Stimulated activated CD4-positive, alpha-beta T cell treated with anti-CD3 and anti-CD28 coated beads, Interleukin-2, amount 100 ng/mL, for 24 hours (primary cell): ENCODE data around the gene IQCE.
A peak's percentile ranks its signal among the peaks of the same experiment; 100 is the strongest.

ENCODE experiments used
- DNase-seq, 2 donors: peaks; one replicate each; pipeline ENCODE4 v3.0.0-alpha.2; 2020

IQCE gene

DNA sequence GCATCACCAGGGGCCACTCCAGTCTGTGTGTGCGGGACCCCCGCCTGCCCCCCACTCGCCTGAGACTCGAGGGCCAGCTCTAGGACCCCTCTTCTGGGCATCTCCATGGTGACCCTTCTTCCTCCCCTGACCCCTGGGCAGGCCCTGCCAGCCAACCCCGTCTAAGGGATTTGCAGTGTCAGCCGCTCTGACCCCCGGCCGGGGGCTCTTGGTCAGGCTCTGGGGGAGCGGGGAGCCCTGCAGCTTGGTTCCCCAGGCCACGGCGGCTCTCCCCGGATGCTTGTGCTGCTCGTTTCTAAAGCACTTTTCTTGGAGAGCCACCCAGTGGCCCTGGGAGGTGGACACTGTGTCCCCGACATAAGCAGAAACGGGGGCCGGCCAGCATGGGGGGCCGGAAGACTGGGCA is 78.3 kb downstream of the IQCE start:
- no peak for DNase-seq

DNA sequence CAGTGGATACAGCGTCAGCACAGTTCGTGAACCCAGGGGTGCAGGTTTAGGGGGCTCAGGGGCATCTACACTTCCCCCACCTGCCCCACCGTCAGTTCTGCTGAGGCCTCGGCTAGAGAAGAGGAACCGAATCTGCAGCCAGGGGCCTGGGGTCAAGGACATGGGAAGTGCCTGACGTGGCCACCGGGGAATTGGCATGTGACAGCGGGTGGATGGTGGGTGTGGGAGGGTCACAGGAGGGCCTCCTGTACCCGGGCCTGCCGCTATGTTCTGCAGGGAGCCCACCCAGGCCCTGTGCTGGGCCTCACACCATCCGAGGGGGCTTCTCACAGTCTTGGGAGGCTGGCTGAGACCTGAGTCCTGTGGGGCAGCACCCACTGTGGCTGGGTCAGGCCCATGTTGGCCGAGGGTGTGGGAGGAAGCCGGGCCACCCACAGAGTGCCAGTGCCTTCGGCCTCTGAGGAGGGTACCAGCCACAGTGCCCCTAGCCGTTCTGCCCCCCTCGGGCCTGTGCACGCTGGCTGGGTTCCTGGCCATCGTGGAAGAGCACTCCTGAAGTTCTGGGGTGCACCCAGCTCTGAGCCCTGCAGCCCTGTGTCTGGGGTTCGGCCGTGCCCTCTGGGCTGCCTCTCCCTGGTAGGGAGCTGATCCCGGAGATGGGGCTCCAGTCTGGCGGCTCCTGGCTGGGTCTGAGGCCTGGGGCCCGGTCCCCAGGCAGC is 78.9 kb downstream of the IQCE start:
- no peak for DNase-seq

DNA sequence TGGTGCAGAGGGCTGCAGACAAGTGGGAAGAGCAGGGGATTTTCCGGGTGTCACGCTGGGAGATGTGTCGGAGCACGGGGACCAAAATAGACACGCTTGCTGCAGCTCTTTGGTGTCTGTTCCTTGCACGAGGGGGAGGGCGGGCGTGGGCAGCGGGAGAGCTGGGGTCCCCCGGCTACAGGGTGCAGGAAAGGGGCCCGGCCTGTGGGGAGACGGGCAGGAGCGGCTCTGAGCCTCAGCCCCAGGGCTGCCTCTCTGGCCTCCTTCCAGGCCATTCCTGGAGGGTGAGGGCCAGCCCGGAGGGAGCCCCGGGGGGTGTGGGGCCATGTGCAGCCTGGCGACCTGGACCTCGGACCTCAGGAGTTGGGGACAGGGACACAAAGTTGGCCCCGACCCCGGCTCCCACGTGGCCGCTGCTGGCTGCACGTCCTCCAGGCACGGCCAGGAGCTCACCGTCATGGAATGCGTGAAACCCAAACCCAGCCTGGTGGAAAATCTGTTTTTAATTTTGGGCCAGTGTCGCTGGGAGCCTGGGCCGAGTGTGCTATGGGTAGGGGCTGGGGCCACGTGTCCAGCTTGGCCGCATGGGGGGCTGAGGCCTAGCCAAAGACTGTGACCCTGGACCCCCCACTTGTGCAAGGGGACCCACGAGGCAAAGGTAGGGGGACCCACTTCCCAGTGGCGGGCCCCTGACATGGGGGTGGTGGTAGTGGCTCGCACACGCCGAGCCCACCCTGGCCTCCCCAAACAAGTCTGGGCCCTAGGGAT is 79.6 kb downstream of the IQCE start:
- DNase-seq: no peak

DNA sequence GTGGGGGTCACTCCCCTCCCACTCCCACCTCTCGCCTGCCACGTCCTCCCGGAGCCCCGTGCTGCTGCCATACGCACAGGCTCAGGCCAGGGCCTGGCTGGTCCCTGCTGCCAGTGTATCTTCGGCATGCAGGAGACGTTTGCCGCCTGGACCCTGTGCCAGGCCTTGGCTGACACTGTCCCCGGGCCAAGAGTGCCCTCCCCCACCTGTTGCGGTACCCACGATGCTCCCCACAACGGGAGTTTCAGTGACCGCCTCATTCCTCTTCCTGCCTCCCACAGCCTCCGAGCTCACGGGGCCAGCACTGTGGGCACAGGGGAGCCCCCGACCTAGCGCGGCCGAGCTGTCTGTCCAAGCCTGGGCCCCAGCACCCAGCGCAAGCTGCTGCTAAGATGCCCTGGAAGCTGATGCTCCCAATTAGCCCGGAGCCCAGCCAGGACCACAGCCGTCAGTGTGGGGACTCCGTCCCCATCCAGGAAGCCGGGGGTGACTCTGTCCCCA is 80.5 kb downstream of the IQCE start:
- DNase-seq: no peak

DNA sequence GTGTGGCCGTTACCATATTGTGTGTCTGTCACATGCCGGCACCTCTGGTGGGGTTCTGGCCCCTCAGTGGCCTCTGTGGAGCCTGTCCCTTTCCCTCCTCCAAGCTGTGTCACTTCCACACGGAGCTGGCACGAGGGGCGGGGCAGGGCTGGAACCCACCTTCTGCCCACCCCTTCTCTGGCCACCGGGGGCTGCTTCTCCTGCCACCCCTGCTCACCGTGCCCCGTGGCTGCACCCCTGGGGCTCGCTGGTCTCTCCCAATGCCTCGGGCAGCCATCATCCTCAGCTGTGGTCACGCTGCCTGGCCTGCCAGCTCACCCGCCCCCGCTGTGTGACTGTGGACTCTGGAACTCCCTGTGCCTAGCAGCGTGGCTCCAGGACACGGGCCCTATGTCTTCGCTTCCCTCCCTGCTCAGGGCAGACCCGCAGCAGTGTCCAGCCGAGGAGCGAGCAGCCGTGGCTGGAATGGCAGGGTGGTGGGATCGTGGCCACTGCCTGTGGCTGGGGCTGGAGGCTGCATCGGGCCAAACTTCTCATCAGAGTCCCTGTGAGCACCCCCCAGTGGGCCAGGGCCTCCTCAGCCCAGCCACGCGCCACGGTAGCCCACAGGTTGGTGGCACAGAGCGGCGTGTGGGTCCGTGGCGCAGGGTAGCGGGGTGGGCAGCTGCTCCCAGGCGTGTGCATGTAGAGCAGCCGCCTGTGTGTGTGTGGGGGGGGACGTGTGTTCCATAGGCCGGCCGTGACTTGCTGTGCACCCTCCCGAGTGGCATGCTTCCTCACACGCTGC is 81.1 kb downstream of the IQCE start:
- no peak for DNase-seq

DNA sequence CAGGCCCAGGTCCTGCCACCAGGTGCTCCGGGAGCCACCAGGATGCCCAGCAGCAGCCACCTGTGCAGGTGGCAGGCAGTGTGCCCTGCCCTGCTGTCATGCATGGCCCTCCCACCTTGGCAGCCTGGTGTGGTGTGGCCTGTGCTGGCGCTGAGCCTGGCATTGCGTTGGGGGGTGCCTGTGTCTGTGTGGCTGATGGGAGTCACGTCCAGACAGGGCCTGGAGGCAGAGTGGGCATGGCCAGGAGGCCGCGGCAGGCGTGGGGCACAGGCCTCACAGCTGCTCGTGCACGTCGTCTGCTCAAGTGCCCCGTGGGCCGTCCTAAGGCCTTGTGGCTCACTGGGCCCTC is 81.7 kb downstream of the IQCE start:
- no peak for DNase-seq

DNA sequence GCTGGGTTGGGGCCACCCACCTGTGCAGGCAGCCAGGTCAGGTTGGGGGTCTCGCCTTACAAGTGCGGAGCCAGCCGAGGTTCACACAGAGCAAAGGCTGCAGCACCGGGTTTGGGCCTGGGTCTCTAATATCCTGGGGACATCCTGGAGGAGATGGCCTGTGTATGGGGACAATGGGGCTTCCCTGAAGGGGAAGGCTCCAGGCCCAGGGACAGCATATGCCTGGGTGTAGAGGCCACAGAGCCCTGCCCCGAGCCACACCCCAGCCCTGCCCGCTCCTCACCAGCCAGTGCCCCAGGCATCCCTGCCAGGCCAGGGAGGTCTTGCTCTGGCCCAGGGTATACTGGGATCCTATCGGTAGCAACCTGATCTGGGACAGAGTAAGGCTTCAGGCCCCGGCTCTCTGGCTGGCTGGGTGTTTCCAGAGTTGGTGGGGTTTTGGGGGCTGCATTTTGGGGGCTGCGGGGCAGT is 82.1 kb downstream of the IQCE start:
- DNase-seq: no peak

DNA sequence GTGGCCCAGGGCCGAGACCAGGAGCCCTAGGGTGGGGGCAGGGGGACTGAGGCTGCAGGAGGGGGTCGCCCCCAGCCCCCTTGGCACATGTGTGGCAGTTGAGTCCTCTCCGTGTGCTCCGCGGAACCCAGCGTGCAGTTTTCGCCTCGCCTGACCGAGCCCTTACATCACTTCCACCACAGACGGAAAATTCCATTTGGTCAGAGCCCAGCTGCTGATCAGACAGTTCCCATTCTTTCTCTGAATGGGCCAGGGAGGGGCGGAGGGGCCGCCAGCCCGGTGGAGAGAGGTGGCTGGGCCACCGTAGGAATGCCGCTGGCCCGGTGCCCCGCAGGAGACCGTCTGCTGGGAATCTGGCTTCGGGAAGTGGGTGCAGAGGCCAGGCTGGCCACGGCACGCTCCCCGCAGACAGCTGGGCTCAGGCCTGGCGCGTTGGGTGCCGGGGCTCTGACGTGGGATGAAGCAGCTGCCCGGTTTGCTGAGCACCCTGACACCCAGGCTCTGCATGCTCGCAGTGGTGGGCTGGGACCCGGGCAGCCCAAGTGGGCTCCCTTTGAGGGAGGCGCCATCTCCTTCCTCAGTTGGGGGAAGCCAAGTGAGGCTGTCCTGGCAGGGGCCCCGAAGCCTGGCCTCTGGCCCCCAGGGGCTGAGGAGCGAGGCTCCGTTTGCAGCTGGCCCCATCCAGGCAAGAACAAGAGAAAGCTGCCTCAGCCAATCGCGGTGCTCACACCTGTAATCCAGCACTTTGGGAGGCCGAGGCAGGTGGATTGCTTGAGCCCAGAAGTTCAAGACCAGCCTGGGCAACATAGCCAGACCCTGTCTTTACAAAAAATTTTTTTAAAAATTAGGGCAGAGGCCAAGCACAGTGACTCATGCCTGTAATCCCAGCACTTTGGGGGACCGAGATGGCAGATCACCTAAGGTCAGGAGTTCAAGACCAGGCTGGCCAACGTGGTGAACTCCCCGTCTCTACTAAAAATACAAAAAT is 82.9 kb downstream of the IQCE start:
- DNase-seq: no peak

DNA sequence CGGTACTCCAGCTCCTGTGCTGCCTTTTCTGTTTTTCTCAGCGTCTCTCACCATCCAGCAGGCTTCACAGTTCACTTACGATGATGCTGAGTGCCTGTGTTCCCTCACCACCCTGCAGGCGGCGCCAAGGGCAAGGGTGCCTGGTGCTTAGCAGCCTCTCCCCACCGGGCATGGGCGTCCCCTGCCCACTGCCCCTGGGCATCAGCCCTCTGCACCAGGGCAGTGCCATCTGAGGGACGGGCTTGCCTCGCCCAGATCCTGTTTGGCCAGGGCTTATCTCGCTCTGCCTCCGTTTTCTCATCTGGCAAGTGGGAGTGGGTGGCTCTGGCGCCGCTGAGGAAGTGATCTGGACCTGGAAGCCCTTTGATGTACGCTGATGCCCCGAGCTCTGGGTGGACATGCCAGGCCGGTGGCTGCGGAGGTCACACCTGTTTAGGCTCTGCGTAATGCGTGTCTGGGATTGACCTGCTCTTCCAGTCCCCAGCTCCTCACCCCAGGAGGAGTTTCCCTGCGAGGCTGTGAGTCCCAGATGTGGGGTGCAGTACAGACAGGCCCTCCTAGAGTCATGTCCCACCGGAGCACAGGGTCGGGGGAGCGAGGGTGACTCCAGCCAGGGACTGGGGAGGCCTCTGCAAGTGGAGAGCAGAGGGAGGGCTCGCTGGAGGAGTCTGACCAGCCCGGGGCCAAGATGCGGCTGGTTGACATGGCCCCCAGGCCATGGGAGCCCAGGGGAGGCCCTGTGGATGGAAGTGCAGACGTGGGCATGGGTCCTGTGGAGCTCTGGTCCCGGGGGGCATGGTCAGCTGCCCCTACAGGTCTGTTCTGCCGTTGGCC is 84.8 kb downstream of the IQCE start:
- no peak for DNase-seq

DNA sequence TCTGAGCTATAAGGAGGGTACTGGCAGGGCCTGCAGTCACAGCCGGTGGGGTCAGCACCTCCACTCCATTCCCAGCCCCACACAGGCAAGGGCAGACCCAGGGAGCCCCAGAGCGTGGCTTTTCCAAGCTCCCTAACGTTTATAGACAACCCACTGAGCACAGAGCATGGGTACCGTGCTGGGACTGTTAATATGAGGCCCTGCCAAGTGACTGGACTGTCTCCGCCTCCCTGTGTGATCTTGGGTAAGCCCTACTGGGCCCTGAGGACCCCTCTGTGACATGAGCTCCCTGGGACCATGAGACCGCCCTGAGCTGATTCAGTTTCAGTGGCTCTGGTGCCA is 85.4 kb downstream of the IQCE start:
- DNase-seq: no peak

DNA sequence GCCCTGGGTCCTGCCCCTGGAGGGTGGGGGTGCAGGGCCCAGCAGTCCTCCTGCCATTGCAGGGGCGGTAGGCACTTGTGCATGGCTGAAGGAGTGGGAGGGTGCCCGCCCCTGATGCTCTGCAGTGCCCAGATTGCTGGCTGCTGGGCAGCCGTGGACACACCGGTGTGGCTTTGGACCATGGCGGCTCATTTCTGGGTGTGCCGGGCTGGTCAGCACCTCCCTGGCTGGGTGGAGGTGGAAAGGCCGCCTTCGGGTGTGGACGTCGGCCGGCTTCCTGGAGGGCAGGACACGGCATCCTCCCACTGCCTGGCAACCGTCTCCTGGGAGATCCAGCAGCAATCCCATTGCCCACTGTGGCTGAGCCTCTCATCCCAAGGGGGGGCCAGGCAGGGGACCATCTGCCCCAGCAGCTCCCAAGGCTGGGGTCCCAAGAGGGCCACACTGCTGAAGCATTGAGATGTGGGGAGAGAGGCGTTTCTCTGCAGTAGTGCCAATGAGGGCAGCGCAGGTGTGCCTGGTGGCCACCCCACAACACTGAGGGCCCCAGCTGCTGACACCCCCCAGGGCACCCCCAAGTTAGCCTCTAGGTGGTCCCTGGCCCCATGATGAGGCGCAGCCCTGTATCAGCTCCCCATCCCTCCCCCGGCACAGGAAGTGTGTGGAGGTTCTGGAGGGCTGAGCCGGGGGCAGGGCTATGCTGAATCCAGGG is 85.9 kb downstream of the IQCE start:
- no peak for DNase-seq

DNA sequence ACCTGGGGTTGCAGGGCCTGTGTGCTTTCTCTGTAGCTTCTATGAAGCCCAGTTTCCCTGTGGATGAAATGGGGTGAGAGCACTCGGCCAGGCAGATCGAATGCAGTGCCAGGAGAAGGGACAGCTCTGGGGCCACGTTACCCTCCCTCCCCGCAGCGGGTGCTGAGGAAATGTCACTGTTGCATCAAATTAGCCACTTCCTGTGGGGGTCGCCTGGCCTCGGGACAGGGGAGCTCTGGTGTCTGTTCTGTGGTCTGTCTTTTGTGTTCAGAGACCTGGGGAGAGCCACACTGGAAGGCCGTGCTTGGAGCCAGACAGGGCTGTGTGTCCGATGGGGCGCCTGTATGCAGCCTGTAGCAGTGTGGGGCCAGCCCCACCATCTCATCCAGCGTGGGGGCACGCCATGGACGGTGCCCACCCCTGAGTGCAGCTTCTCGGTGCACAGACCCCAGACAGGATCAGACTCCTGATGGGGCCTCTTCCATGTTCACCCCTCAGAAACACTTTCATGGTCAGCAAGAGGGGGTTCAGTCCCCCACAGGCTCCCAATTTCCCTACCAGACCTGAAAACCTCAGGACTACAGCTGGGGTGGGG is 86.6 kb downstream of the IQCE start:
- peak in 1 of 2 donors; percentile 30 for DNase-seq

DNA sequence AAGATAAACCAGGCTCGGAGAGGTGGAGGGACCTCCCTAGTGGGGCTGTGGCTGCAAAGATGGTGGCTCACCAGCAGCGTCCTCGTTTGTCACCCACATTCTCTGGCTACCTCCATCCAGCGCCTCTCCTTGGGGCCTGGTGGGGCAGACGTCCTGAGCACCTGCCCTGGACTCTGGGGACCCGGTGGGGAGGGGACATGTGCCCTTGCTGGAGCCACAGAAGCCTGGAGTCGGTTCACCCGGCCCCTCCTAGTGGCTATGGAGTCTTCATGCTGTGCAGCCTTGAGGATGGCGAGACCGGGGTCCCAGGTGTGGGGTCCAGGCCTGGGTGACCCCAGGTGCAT is 87.5 kb downstream of the IQCE start:
- no peak for DNase-seq

DNA sequence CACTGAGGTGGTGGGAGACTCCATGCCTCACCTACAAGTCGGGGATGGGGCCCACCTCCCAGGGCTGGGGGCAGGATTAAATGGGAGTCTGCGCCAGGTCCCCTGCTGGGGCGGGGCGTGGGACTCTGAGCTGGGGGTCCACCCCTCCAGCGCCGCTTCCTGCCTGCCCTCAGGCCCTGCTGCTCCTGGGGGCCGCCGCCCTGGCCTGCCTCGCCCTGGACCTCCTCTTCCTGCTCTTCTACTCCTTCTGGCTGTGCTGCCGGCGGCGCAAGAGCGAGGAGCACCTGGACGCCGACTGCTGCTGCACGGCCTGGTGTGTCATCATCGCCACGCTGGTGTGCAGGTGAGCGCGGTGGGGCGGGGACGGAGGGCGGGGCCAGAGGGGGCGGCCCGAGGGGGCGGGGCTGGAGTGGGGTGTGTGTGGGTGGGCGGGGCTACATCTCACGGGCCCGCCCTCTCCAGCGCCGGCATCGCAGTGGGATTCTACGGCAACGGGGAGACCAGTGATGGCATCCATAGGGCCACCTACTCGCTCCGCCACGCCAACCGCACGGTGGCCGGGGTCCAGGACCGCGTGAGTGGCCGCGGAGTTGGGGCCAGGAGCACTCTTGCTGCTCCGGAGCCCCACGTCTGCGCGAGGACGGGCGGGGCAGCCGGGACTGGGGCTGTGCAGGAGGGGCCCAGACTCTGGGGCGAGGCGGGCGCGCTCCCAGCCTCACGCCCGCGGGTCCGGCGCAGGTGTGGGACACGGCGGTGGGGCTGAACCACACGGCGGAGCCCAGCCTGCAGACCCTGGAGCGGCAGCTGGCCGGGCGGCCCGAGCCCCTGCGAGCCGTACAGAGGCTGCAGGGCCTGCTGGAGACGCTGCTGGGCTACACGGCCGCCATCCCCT is 88.1 kb downstream of the IQCE start:
- no peak for DNase-seq

DNA sequence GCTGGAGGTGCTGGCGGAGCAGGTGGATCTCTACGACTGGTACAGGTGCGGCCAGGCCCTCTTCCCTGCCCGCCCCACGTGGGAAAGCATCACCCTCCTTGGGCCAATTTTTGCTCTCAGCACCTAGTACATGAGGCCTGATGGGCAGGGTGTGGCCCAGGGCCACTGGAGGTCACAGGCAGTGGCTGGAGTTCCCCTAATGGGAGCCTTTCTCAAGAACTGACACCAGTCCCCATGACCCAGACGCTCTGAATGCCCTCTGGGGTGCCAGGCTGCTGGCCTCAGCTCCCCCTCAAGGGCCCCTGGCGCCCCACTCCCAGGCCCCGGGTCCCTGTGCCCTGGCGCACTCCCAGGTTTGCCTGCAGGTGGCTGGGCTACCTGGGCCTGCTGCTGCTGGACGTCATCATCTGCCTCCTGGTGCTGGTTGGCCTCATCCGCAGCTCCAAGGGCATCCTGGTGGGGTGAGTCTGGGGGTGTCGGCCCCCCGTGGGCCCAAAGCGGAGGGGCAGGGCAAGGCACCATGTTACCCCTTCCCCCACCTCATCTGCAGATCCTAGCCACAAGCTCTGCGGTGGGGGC is 88.9 kb downstream of the IQCE start:
- DNase-seq: no peak

DNA sequence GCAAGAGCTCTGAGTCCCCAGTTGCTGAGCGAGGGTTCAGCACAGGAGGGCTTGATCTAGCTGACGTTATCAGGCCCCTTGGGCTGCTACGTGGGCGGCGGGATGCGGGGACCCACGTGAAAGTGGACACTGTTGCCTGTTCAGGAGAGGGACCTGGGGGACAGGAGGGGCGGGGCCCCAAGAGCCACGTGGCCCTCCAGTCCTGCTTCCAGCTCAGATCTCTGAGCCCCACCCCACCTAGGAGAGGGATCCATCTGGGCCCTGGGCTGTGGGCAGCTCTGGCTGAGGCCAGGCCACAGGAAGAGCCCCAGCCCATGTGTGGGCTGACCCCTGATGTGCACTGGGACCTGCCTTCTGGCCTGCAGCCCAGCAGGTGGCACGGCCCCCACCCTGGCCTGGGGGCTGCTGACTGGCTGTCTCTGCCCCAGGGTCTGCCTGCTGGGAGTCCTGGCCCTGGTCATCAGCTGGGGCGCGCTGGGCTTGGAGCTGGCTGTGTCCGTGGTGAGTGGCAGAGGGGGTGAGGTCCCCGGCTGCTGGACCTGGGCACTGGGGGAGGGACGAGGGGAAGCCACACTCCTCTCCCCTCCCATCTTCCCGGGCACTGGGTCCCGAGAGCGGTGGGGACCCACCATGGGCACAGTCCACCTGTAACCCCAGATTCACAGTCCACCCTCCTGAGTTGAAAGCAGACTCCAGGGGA is 90.5 kb downstream of the IQCE start:
- DNase-seq: no peak

DNA sequence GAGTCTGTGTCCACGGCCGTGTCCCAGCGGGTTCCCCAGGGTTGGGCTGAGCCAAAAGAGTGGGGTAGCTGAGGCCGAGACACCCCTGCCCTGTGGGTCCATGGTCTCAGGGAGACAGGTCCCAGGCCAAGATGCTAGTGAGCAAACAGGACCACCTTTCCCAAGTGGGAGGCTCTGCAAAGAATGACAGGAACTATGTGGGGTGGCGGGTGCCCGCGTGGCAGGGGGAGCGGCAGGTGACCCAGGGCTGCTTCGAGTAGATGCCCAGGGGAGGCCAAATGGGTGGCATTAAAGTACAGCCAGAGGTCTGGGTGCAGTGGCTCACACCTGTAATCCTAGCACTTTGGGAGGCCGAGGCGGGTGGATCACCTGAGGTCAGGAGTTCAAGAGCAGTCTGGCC is 91.2 kb downstream of the IQCE start:
- DNase-seq: no peak

DNA sequence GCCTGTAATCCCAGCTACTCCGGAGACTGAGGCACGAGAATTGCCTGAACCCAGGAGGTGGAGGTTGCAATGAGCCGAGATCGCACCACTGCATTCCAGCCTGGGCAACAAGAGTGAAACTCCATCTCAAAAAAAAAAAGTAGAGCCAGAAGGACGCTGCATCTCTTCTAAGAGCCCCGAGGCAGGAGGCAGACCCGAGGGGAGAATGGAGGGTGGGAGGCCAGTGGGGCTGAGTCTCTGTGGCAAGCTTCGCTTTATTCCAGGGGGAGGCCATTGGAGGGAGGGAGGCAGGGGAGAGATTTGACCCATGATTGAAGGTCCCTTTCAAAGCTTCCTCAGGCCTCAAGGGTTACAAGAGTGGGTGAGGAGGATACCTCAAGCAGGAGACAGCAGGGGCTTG is 91.7 kb downstream of the IQCE start:
- no peak for DNase-seq
